Loucy (cell line): ENCODE measurements around the gene GRWD1.

ENCODE experiments used
- CTCF ChIP-seq: fragments of 200-600 bp; sonication (generic); conservative IDR thresholded peaks from 2 replicates; pipeline ENCODE4 v1.5.1; 2014; ENCODE audit warnings: mild to moderate bottlenecking, antibody characterized with exemption, low read length
- EZH2phosphoT487 ChIP-seq: fragments of 200-600 bp; IDR thresholded peaks from 2 replicates; pipeline ENCODE4 v1.6.1; 2018; ENCODE audit warnings: antibody characterized with exemption, mild to moderate bottlenecking, moderate library complexity, borderline replicate concordance

GRCh38 chr19:48500830-48501493 is 55.2 kb downstream of the GRWD1 start:
- TF ChIP-seq CTCF, result no peak
- no peak for TF ChIP-seq EZH2phosphoT487
